ENCODE data around the gene OXLD1. TPM values are rescaled to one million over a fixed set of nuclear protein-coding genes. Genes with fewer than 3 reads are reported as not detected.

OXLD1 gene
- total RNA-seq, 4 donors from 2014 or later, result 39.6 to 68.1 (median 47.6) TPM

GRCh38 chr17:81693509-81694210 lies 27.3 kb upstream of the OXLD1 start:
- H3K27ac ChIP-seq, result no peak overlapping the region
- no peaks in the 10 kb centered on the region for H3K9me3 ChIP-seq
- peaks cover 2% of the 10 kb centered on the region for H3K4me1 ChIP-seq
- no peak overlapping the region for H3K4me3 ChIP-seq
- H3K27me3 ChIP-seq, result no peaks in the 10 kb centered on the region
- DNase-seq (ENCODE audit: low spot score in 2 of 2), result no peak
- no peak for TF ChIP-seq POLR2AphosphoS5 (IDR thresholded peaks at IDR 0.05)
- TF ChIP-seq EP300 (IDR thresholded peaks at IDR 0.05), result no peak
- no peak for TF ChIP-seq CTCF (IDR thresholded peaks at IDR 0.05)
- 92% methylated on average over 7 of the region's 35 CpGs for WGBS
- peaks cover 100% of the 10 kb centered on the region for H3K36me3 ChIP-seq

GRCh38 chr17:81691608-81692007 lies 25.2 kb upstream of the OXLD1 start:
- TF ChIP-seq CTCF (IDR thresholded peaks at IDR 0.05) (no peak), EP300 (IDR thresholded peaks at IDR 0.05) (no peak), POLR2AphosphoS5 (IDR thresholded peaks at IDR 0.05) (no peak), POLR2A (IDR thresholded peaks at IDR 0.05) (no peak)
- H3K4me3 ChIP-seq, result no peak overlapping the region
- no peak overlapping the region for H3K27ac ChIP-seq
- no peak for DNase-seq (ENCODE audit: low spot score in 2 of 2)
- WGBS, result 97% methylated on average over 13 of the region's 20 CpGs
- H3K9me3 ChIP-seq, result no peaks in the 10 kb centered on the region
- H3K36me3 ChIP-seq, result peaks cover 100% of the 10 kb centered on the region
- no peaks in the 10 kb centered on the region for H3K27me3 ChIP-seq
- peaks cover 6% of the 10 kb centered on the region for H3K4me1 ChIP-seq

- Histone ChIP-seq H3K4me1 (peaks cover 7% of the 10 kb centered on the region), H3K4me3 (no peak overlapping the region), H3K27ac (no peak overlapping the region), H3K27me3 (no peaks in the 10 kb centered on the region), H3K36me3 (peaks cover 100% of the 10 kb centered on the region), H3K9me3 (no peaks in the 10 kb centered on the region)
- TF ChIP-seq EP300 (IDR thresholded peaks at IDR 0.05) (no peak), CTCF (IDR thresholded peaks at IDR 0.05) (no peak), POLR2AphosphoS5 (IDR thresholded peaks at IDR 0.05) (no peak), POLR2A (IDR thresholded peaks at IDR 0.05) (no peak)
- no peak for DNase-seq (ENCODE audit: low spot score in 2 of 2)
- 89% methylated on average over 10 of the region's 18 CpGs for WGBS
These were observed 24.8 kb upstream of the OXLD1 start for GRCh38 chr17:81691196-81691595.

GRCh38 chr17:81690549-81690948 lies 24.1 kb upstream of the OXLD1 start:
- WGBS, result 92% methylated on average over 11 of the region's 17 CpGs
- no peaks in the 10 kb centered on the region for H3K27me3 ChIP-seq
- no peak for DNase-seq (ENCODE audit: low spot score in 2 of 2)
- H3K36me3 ChIP-seq, result peaks cover 98% of the 10 kb centered on the region
- H3K27ac ChIP-seq, result no peak overlapping the region
- H3K4me3 ChIP-seq, result no peak overlapping the region
- TF ChIP-seq EP300 (IDR thresholded peaks at IDR 0.05) (no peak), CTCF (IDR thresholded peaks at IDR 0.05) (no peak), POLR2A (IDR thresholded peaks at IDR 0.05) (no peak), POLR2AphosphoS5 (IDR thresholded peaks at IDR 0.05) (no peak)
- peaks cover 14% of the 10 kb centered on the region for H3K4me1 ChIP-seq
- H3K9me3 ChIP-seq, result no peaks in the 10 kb centered on the region

GRCh38 chr17:81690066-81690465 lies 23.7 kb upstream of the OXLD1 start:
- Histone ChIP-seq H3K4me1 (peaks cover 19% of the 10 kb centered on the region), H3K27me3 (no peaks in the 10 kb centered on the region), H3K9me3 (no peaks in the 10 kb centered on the region), H3K36me3 (peaks cover 93% of the 10 kb centered on the region), H3K4me3 (no peak overlapping the region), H3K27ac (no peak overlapping the region)
- DNase-seq (ENCODE audit: low spot score in 2 of 2), result no peak
- TF ChIP-seq POLR2A (IDR thresholded peaks at IDR 0.05), result no peak
- no peak for TF ChIP-seq EP300 (IDR thresholded peaks at IDR 0.05)
- TF ChIP-seq POLR2AphosphoS5 (IDR thresholded peaks at IDR 0.05), result no peak
- no peak for TF ChIP-seq CTCF (IDR thresholded peaks at IDR 0.05)
- WGBS, result 81% methylated on average over 6 of the region's 18 CpGs
